B cell (primary cell): Measurements from ENCODE around the gene HAS3. TPM values are rescaled to one million over a fixed set of nuclear protein-coding genes. Genes with fewer than 3 reads are reported as not detected.

Source experiments
- ATAC-seq: fragments of 200-7000 bp; cut with Tn5 transposase; one replicate; pipeline ENCODE4 v1.10.0; 2021; ENCODE audit warnings: low read depth, mild to moderate bottlenecking, moderate number of reproducible peaks, moderate library complexity
- CTCF ChIA-PET: fragments of 350-600 bp; sonication (Branson Sonifier 250); formaldehyde crosslinking; loops from one replicate; lab custom pipeline; 2021; ENCODE audit warnings: antibody characterized with exemption, inconsistent platforms; lab: Charles Lee
- POLR2A ChIA-PET: fragments of 350-600 bp; sonication (Branson Sonifier 250); formaldehyde crosslinking; loops from one replicate; lab custom pipeline; 2021; ENCODE audit warnings: antibody characterized with exemption; lab: Charles Lee
- DNase-seq: peaks from one replicate; pipeline ENCODE4 v3.0.0; 2013
- H2AFZ ChIP-seq: 2 replicates; pipeline ENCODE4 v1.6.1; 2012; ENCODE audit warnings: mild to moderate bottlenecking, low read depth, low read length; ENCODE audit not compliant: insufficient read depth, poor library complexity, severe bottlenecking
- H3K27ac ChIP-seq, 2 donors: 1 replicate in 1 of 2; 2 replicates in 1 of 2; pipeline ENCODE4 v1.5.1; 2012 to 2013; ENCODE audit warnings: low read length in 2 of 2, mild to moderate bottlenecking in 2 of 2, moderate library complexity in 1 of 2
- H3K27me3 ChIP-seq, 4 experiments: fragments of 200-600 bp in 1 of 4; sonication (generic) in 1 of 4; replicated peaks in 1 of 4; 1 replicate in 2 of 4; 2 replicates in 2 of 4; pipeline versions ENCODE4 v1.6.1 to v1.7.0; 2013 to 2016; ENCODE audit warnings: low read length in 3 of 4, mild to moderate bottlenecking in 2 of 4, mixed read lengths in 1 of 4, moderate library complexity in 1 of 4; ENCODE audit not compliant: insufficient read depth in 4 of 4, control insufficient read depth in 3 of 4; ENCODE audit errors: control extremely low read depth in 1 of 4
- H3K36me3 ChIP-seq, 2 experiments: replicated peaks in 1 of 2; 1 replicate in 1 of 2; 2 replicates in 1 of 2; pipeline versions ENCODE4 v1.6.1 to v1.7.1; 2013; ENCODE audit warnings: low read length in 1 of 2; ENCODE audit not compliant: insufficient read depth in 2 of 2, control insufficient read depth in 1 of 2; ENCODE audit errors: control extremely low read depth in 1 of 2, extremely low read depth in 1 of 2
- H3K4me1 ChIP-seq, 2 donors: fragments of 200-600 bp in 1 of 2; sonication (generic) in 1 of 2; 1 replicate in 1 of 2; 2 replicates in 1 of 2; pipeline versions ENCODE4 v1.5.1 to v1.6.1; 2013 to 2017; ENCODE audit warnings: low read length in 2 of 2; ENCODE audit not compliant: control insufficient read depth in 2 of 2, insufficient read depth in 2 of 2
- H3K4me2 ChIP-seq: replicated peaks from 2 replicates; pipeline ENCODE3; 2012; ENCODE audit warnings: mild to moderate bottlenecking, low read depth, low read length; ENCODE audit not compliant: poor library complexity, severe bottlenecking
- H3K4me3 ChIP-seq, 5 experiments: fragments of 200-600 bp in 1 of 5; sonication (generic) in 1 of 5; 1 replicate in 3 of 5; 2 replicates in 2 of 5; pipeline versions ENCODE4 v1.5.1 to v1.7.0; 2011 to 2016; ENCODE audit warnings: low read length in 4 of 5, mild to moderate bottlenecking in 4 of 5, low read depth in 2 of 5, control low read depth in 1 of 5, moderate library complexity in 1 of 5; ENCODE audit not compliant: insufficient read depth in 1 of 5; ENCODE audit errors: control extremely low read depth in 1 of 5, extremely low read depth in 1 of 5
- H3K79me2 ChIP-seq: fragments of 200-600 bp; sonication (generic); one replicate; pipeline ENCODE4 v1.6.0; 2016; ENCODE audit warnings: low read length; ENCODE audit not compliant: control insufficient read depth, insufficient read depth
- H3K9ac ChIP-seq: fragments of 200-600 bp; sonication (generic); 2 replicates; pipeline ENCODE4 v1.6.1; 2017; ENCODE audit warnings: mild to moderate bottlenecking, low read length, moderate library complexity
- H3K9me3 ChIP-seq, 3 donors: one replicate each; pipeline versions ENCODE4 v1.6.1 to v1.7.1; 2013; ENCODE audit warnings: low read length in 2 of 3; ENCODE audit not compliant: control insufficient read depth in 2 of 3, insufficient read depth in 1 of 3; ENCODE audit errors: control extremely low read depth in 1 of 3
- H4K20me1 ChIP-seq: 2 replicates; pipeline ENCODE4 v1.6.0; 2012; ENCODE audit warnings: mild to moderate bottlenecking, low read length; ENCODE audit not compliant: insufficient read depth, control insufficient read depth, poor library complexity, severe bottlenecking
- H3K27ac Mint-ChIP-seq: one replicate; pipeline ENCODE4 v1.8.0; 2021; ENCODE audit warnings: mixed read lengths
- H3K27me3 Mint-ChIP-seq: one replicate; pipeline ENCODE4 v1.8.0; 2021; ENCODE audit warnings: mixed read lengths
- H3K4me1 Mint-ChIP-seq: one replicate; pipeline ENCODE4 v1.8.0; 2021; ENCODE audit warnings: mixed read lengths
- H3K4me3 Mint-ChIP-seq: one replicate; pipeline ENCODE4 v1.8.0; 2021; ENCODE audit warnings: mixed read lengths
- H3K9me3 Mint-ChIP-seq: one replicate; pipeline ENCODE4 v1.8.0; 2022; ENCODE audit warnings: mixed read lengths; ENCODE audit not compliant: insufficient read depth
- EZH2 ChIP-seq: IDR thresholded peaks from 2 replicates; pipeline ENCODE4 v1.6.1; 2012; ENCODE audit warnings: borderline replicate concordance, low read depth, mild to moderate bottlenecking, moderate library complexity, low read length; ENCODE audit not compliant: insufficient read depth, poor library complexity, severe bottlenecking
- WGBS: methylation state at CpG from one replicate; pipeline ENCODE4 v1.1.5; 2013; ENCODE audit warnings: missing lambda C conversion rate; ENCODE audit not compliant: insufficient coverage; 5-methylcytosine and 5-hydroxymethylcytosine counted together
- intact Hi-C: fragments of 100-400 bp; cut with micrococcal nuclease; formaldehyde crosslinking; loops from one replicate; pipeline ENCODE4 v1.10.0; 2022
- polyA plus RNA-seq: library from polyadenylated mRNA; depleted of rRNA; stranded (reverse); fragments of >200 nt; gene quantifications from 2 replicates; pipeline ENCODE4 v1.2.3, GENCODE V29; 2012
- total RNA-seq, 2 donors: library from RNA; stranded (reverse); fragments of 120-200 nt in 1 of 2; gene quantifications; 1 replicate in 1 of 2; 2 replicates in 1 of 2; pipeline versions ENCODE4 v1.2.3 to v1.2.4, GENCODE V29; 2013 to 2022
- TF ChIP-seq, protein P1 (sequence below): fragments of 200-600 bp; IDR thresholded peaks from one replicate; pipeline ENCODE4 v1.8.0; 2022; ENCODE audit warnings: antibody characterized with exemption, mild to moderate bottlenecking

Gene HAS3
- total and polyA plus RNA-seq, 2 donors (not counting 1 experiment from before 2014, with no cell fraction given), result 1.4 to 2.6 TPM

DNA sequence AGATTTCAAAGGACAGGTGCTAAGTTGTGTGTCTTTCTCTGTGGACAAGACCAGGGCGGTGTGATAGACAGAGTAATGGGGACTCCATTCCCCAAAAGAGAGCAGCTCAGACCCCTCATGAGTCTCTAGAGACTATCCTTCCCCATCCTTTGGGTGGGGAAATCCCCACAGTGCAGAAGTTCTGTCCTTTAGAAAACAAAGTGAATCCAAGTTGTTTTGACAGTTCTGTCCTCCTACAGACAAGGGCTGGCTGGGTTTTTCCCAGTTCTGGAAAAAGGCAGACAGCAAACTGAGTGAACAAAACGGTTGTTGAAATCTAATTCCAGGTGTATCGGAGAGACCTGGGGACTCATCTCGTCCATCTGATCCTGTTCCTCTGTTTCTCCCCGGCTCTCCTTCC is 11.0 kb upstream of the HAS3 start:
- Histone ChIP-seq H2AFZ (no peak overlapping the region), H3K27ac (no peak overlapping the region), H3K4me1 (no peaks in the 10 kb centered on the region), H3K9me3 (no peaks in the 10 kb centered on the region), H3K9ac (no peak overlapping the region), H3K4me3 (no peak overlapping the region), H3K27me3 (no peaks in the 10 kb centered on the region), H4K20me1 (no peaks in the 10 kb centered on the region), H3K36me3 (no peaks in the 10 kb centered on the region), H3K4me2 (no peak overlapping the region), H3K79me2 (no peaks in the 10 kb centered on the region)
- Mint-ChIP-seq H3K4me3 (no peak overlapping the region), H3K27ac (no peak overlapping the region), H3K27me3 (no peaks in the 10 kb centered on the region), H3K9me3 (no peaks in the 10 kb centered on the region), H3K4me1 (no peaks in the 10 kb centered on the region)
- ATAC-seq, result no peak
- ChIA-PET CTCF (no interaction called here), POLR2A (interaction anchor here (0.6 kb wide), 1 partner anchor 1533 kb away, joined by 4 read pairs; no protein-coding TSS in a partner anchor)
- TF ChIP-seq, protein P1, sequence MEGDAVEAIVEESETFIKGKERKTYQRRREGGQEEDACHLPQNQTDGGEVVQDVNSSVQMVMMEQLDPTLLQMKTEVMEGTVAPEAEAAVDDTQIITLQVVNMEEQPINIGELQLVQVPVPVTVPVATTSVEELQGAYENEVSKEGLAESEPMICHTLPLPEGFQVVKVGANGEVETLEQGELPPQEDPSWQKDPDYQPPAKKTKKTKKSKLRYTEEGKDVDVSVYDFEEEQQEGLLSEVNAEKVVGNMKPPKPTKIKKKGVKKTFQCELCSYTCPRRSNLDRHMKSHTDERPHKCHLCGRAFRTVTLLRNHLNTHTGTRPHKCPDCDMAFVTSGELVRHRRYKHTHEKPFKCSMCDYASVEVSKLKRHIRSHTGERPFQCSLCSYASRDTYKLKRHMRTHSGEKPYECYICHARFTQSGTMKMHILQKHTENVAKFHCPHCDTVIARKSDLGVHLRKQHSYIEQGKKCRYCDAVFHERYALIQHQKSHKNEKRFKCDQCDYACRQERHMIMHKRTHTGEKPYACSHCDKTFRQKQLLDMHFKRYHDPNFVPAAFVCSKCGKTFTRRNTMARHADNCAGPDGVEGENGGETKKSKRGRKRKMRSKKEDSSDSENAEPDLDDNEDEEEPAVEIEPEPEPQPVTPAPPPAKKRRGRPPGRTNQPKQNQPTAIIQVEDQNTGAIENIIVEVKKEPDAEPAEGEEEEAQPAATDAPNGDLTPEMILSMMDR, result no peak
- no peak for TF ChIP-seq EZH2
- intact Hi-C loops, result no loop called here
- WGBS, result 65% methylated on average over 4 of the region's 5 CpGs
- DNase-seq, result no peak

DNA sequence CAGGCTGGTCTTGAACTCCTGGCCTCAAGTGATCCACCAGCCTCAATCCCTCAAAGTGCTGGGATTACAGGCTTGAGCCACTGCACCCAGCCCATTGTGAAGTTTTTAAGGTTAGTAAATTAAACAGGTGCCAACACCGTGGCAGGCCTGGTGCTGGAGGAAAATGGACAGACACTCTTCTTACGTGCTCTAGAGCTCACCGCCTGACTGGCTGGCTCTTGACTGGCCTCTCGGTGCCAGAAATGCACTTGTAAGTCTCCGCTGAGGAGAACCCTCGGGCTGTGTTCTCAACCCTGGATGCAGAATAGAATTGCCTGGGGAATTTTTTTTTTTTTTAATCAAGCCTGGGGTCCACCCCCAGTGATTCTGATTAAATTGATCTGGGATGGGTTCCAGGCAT is 10.3 kb upstream of the HAS3 start:
- no peak overlapping the region for H3K4me2 ChIP-seq
- DNase-seq (no peak), ATAC-seq (no peak)
- H3K9me3 ChIP-seq, result no peaks in the 10 kb centered on the region
- TF ChIP-seq EZH2, result no peak
- TF ChIP-seq, protein P1, result no peak
- no peak overlapping the region for H3K27ac ChIP-seq
- no peaks in the 10 kb centered on the region for H3K79me2 ChIP-seq
- H3K27me3 ChIP-seq, result no peaks in the 10 kb centered on the region
- 89% methylated on average over 5 of the region's 6 CpGs for WGBS
- no peak overlapping the region for H3K9ac ChIP-seq
- H2AFZ ChIP-seq, result no peak overlapping the region
- POLR2A ChIA-PET, result no interaction called here
- H3K4me3 ChIP-seq, result no peak overlapping the region
- H3K4me1 Mint-ChIP-seq, result no peaks in the 10 kb centered on the region
- no peak overlapping the region for H3K27ac Mint-ChIP-seq
- intact Hi-C loops, result no loop called here
- no peaks in the 10 kb centered on the region for H3K9me3 Mint-ChIP-seq
- no peak overlapping the region for H3K4me3 Mint-ChIP-seq
- no peaks in the 10 kb centered on the region for H3K36me3 ChIP-seq
- no peaks in the 10 kb centered on the region for H4K20me1 ChIP-seq
- H3K4me1 ChIP-seq, result no peaks in the 10 kb centered on the region
- no peaks in the 10 kb centered on the region for H3K27me3 Mint-ChIP-seq
- CTCF ChIA-PET, result no interaction called here
